Raji (cell line): ENCODE data around the gene ITGB2.

Source experiments
- POLR2A ChIP-seq: IDR thresholded peaks from 2 replicates; pipeline ENCODE4 v1.6.1; 2011; ENCODE audit warnings: low read depth, low read length, control low read depth; ENCODE audit not compliant: insufficient read depth

The ITGB2 gene

DNA sequence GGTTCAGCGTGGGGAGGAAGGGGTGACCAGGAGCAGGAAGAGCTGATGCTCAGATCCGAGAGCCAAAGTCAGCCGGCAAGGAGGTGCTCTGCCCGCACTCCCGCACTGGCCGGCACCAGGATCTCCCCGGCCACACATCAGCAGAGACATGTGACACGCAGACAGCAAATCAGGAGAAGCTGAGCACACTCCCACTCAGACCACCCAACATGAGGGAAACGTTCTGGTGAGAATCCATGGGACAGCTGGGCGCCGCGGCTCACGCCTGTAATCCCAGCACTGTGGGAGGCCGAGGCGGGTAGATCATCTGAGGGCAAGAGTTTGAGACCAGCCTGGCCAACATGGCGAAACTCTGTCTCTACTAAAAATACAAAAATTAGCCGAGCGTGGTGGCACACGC is 28.6 kb downstream of the ITGB2 start:
- TF ChIP-seq POLR2A = no peak

- TF ChIP-seq POLR2A = no peak
These were observed 29.1 kb downstream of the ITGB2 start for GRCh38 chr21:44891631-44892031.

DNA sequence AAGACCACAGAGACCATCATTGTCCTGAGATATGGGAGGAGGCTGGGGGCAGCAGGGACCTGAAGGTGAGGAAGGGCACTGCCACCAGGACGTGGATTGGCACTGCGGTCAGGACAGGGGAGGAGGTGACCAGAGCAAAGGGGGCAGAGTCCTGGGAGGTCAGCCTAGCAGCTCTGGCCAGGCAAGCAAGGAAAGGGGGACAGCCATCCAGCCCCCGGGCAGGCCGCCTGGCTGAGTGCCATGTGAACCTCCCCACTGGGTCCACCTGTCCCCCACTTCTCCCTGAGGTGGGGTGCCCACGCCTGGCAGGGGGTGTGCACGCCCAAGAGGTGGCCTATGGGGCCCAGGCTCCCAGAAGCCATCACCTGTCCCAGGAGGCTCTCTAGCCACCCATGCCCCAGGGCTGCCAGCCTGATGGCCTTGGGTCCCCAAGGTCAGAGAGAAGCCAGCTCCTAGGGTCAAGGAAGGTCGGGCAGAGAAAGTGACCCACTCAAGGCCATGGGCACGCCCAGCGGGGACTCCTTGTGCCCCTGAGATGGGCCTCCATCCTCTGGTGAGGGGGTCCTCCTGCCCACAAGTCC is 29.6 kb downstream of the ITGB2 start:
- TF ChIP-seq POLR2A = no peak

DNA sequence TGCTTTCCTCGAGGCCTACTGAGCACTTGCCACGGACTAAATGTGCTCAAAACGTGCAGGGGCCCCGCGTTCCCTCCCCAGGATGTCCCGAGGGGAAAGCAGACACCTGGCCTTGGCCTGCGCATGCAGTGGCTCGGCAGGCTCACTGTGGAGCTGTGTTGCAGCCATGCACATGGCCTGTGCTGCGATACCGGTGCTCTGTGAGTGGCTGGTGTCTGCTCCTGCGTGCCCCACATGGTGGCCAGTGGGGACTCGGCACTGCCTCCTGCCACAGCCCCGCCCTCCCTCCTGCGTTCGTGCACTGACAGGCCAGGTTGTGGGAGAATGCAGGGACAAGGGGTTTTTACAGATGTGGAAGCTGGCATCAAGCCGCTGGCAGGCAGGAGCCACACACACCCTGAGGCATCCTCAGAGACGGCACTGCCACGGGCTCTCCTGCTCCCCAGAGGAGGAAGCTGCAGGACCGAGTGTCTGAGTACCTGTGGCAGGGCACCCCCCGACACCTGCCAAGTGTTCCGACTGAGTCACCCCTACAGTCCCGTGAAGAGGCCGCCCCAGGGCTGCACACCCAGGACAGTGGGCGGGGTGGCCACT is 30.3 kb downstream of the ITGB2 start:
- TF ChIP-seq POLR2A = no peak

DNA sequence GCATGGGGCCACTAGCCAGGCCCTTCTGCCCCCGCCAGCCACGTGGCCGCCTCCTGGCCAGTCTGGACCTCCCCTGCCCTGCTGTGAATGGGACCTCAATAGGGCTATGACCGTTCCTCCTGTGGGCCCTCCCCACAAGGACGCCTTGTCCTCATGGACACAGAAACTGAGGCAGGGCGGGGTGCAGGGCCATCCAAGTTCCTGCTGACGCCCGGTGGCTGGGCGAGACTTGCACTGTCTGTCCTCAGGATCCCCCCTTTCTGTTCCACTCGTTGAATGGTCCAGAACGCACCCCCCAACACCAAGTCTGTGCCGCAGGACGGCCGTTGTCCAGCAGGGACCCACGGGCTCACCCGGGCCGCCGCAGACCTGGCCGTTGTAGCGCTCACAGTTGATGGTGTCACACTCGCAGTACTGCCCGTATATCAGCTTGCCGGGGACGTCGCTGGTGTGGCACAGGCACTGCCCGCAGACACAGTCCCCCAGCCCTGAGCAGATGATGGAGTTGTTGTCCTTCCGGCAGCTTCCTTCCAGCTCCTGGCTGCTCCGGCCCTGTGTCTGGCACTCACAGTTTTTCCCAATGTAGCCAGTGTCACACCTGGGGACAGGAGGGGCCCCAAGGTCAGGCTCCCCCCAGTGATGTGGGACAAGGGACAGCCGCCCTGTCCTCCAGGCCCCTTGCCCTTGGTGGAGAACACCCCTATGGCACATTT is 30.9 kb downstream of the ITGB2 start:
- TF ChIP-seq POLR2A = no peak

- TF ChIP-seq POLR2A = no peak
These were observed 31.8 kb downstream of the ITGB2 start for GRCh38 chr21:44888581-44889550.

DNA sequence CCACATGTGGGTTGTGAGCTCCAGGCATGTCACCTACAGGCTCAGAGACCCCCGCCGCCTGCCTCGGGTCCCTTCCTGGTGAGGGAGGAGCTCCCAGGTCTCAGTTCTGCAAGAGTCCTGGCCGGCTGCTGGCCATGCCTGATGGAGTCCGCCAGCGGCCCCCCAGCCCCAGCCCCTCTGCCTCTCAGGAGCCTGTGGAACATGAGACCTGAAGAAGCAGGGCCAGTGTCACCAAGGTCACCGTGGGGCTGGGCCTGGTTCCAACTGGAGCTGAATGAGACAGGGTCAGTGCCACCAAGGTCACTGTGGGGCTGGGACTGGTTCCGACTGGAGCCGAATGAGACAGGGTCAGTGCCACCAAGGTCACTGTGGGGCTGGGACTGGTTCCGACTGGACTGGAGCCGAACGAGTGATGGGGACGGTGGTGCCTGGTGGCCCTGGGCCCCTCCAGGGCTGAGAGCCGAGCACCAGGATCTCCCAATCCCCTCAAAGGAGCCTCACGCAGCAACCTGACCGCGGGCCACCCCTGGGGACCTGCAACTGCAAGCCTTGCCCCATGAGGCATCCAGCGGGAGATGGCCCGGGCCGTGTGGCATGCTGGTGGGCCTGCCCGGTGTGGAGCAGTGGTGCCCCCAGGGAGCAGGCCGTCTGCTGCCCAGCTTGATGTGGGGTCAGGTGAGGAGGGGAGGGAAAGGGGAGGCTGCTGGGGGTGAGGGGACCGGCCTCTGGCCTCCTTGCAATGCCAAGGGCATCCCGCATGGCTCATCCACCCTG is 32.7 kb downstream of the ITGB2 start:
- no peak for TF ChIP-seq POLR2A

- no peak for TF ChIP-seq POLR2A
These were observed 33.4 kb downstream of the ITGB2 start for GRCh38 chr21:44887126-44887806.

DNA sequence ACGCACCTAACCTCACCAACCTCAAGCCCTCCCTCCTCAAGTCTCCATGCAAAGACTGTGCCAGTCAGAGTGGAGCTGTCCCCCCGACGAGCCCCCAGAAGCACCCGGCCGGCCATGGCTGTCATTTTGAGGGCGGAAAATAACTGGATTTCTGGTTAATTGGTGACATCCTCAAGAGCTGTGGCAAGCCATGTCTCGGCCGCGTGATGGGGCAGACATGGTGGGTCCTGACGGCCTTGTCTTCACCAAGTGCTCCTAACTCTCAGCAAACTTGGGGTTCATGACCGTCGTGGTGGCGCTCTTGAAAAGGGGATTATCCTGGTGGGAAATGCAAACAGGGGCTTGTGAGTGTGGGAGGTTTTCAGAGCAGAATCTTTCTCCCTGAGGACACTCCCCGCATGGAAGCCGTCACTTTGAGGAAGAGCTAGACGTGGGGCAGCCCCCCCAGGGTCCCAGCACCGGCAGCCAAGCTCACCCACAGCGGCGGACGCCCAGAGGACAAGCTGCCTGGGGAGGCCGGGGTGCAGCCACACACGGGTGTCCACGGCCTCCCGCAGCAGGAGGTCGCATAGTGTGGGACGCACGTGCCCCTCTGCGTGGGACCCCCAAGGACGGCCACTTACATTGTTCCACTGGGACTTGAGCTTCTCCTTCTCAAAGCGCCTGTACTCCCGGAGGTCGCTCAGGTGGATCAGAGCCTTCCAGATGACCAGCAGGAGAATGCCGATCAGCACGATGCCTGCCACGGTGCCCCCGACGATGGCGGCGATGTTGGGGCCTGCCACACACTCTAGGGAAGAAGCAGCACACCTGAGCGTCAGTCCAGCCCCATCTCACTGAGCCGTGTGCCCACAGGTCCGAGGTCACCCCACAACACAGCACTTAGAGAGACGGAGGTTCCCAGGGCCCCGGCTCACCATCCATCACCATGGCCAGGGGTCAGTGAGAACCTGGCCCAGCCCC is 34.3 kb downstream of the ITGB2 start:
- TF ChIP-seq POLR2A = no peak

DNA sequence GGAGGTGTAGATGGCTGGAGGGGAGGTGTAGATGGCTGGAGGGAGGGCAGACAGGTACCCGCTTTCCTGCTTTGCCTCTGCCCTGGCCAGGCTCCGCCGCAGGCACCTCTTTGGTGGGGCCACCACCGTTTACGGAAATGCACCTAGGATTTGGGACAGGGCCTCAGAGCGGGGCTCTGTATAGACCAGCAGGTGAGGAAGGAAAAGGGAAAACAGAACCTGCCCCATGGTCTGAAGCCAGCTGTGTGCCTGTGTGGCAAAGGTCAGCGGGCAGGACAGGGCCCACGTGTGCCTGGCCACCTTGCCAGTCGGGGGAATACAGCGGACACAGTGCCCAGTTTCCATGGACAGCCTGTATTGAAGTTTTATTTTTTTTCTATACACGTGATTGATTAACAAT is 35.1 kb downstream of the ITGB2 start:
- no peak for TF ChIP-seq POLR2A

DNA sequence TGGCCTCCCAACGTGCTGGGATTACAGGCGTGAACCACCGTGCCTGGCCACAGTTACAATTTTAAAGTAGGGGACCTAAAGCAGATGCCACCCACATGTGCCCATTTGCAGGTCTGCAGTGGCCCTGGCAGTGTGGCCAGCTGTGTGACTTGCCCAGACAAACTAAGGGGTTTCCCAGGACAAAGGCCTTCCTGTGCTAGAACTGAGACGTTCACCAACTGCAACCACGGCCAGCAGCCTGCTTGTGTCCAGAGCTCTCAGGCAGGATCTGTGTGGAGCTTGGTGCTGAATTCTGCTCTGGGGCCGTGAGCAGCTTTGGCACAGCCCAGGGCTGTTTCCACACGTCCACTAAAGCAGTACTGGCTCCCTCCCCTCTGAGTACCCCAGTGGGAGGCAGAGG is 36.6 kb downstream of the ITGB2 start:
- TF ChIP-seq POLR2A = no peak

- no peak for TF ChIP-seq POLR2A
These were observed 37.4 kb downstream of the ITGB2 start for GRCh38 chr21:44883250-44883649.
